ENCODE data around the gene KIF19.

DNA sequence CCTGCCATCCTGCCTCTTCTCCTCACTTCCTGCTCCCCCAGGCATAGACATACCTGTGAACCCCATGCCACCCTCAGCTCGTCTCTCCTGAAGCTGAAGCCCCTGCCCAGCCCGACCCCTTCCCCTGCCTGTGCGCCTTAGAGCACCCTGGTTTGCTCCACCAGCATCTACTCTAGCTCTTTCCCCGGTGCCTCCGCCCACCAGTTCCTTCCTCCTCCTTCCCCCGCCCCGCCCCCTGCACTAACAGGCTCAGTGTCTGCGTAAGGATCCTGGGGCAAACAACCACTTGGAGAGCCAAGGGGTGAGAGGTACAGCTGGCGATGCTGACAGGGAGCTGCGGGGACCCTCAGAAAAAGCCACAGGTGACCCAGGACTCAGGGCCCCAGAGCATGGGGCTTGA is 43.2 kb downstream of the KIF19 start:
- TF ChIP-seq, protein P1, sequence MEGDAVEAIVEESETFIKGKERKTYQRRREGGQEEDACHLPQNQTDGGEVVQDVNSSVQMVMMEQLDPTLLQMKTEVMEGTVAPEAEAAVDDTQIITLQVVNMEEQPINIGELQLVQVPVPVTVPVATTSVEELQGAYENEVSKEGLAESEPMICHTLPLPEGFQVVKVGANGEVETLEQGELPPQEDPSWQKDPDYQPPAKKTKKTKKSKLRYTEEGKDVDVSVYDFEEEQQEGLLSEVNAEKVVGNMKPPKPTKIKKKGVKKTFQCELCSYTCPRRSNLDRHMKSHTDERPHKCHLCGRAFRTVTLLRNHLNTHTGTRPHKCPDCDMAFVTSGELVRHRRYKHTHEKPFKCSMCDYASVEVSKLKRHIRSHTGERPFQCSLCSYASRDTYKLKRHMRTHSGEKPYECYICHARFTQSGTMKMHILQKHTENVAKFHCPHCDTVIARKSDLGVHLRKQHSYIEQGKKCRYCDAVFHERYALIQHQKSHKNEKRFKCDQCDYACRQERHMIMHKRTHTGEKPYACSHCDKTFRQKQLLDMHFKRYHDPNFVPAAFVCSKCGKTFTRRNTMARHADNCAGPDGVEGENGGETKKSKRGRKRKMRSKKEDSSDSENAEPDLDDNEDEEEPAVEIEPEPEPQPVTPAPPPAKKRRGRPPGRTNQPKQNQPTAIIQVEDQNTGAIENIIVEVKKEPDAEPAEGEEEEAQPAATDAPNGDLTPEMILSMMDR (IDR thresholded peaks at IDR 0.05) = no peak
- no peak for TF ChIP-seq POLR2A (IDR thresholded peaks at IDR 0.05)

Measured in testis (tissue), 2 donors.